Metanephros (tissue), 1 donor: ENCODE results near the gene FBXL5. TPM values are rescaled to one million over a fixed set of nuclear protein-coding genes. Genes with fewer than 3 reads are reported as not detected.

Experiments used
- total RNA-seq: library from RNA; depleted of rRNA; stranded (reverse); fragments of >200 nt; gene quantifications from one replicate; pipeline ENCODE4 v1.2.3, GENCODE V29; 2014

Gene FBXL5
- total RNA-seq = 121 TPM

GRCh38 chr4:15655223-15656037 is at the start of gene FBXL5:
Gene FBXL5, minus strand, starts transcription at chr4:15655357. Its CDS starts 70 bp downstream, at chr4:15655287.

GRCh38 chr4:15702941-15703403 is 47.8 kb upstream of the FBXL5 start, which contains the start of gene BST1:
Gene BST1, plus strand, starts transcription at chr4:15703065. Its CDS starts 80 bp downstream, at chr4:15703145.

GRCh38 chr4:15681372-15682241 is 26.4 kb upstream of the FBXL5 start, which contains the start of gene FAM200B:
Gene FAM200B, plus strand, starts transcription at chr4:15681827. Its CDS starts 5,151 bp downstream, at chr4:15686978.

Other genes with a start within 250 kb of the FBXL5 start
- 19.2 TPM for gene C1QTNF7, start 227.3 kb downstream of the FBXL5 start, total RNA-seq
- gene CC2D2A, start 185.5 kb downstream of the FBXL5 start, total RNA-seq = 42.0 TPM
- gene FAM200B, start 26.5 kb upstream of the FBXL5 start, total RNA-seq = 38.1 TPM
- gene BST1, start 47.7 kb upstream of the FBXL5 start, total RNA-seq = 10.2 TPM
- 1.9 TPM for gene CD38, start 123.0 kb upstream of the FBXL5 start, total RNA-seq